ENCODE data around the gene KCNMA1. TPM values are rescaled to one million over a fixed set of nuclear protein-coding genes. Genes with fewer than 3 reads are reported as not detected.

The KCNMA1 gene
- total RNA-seq, 3 donors from 2014 or later = 45.4 to 312 (median 62.4) TPM

GRCh38 chr10:76935941-76936613 lies 701.5 kb downstream of the KCNMA1 start:
- no peak overlapping the region for H3K4me3 ChIP-seq
- no peak for ATAC-seq
- intact Hi-C loops (cut with DNase I, micrococcal nuclease) = no loop called here
- no peaks in the 10 kb centered on the region for H3K36me3 ChIP-seq (ENCODE audit: low read depth)
- no peaks in the 10 kb centered on the region for H3K4me1 ChIP-seq (ENCODE audit: low read depth)
- no peak for DNase-seq
- no peak for TF ChIP-seq CTCF (IDR thresholded peaks at IDR 0.05)
- no peaks in the 10 kb centered on the region for H3K9me3 ChIP-seq

GRCh38 chr10:76928565-76928964 lies 709.0 kb downstream of the KCNMA1 start:
- no peaks in the 10 kb centered on the region for H3K36me3 ChIP-seq (ENCODE audit: low read depth)
- TF ChIP-seq CTCF (IDR thresholded peaks at IDR 0.05) = no peak
- ATAC-seq = no peak
- no peaks in the 10 kb centered on the region for H3K4me1 ChIP-seq (ENCODE audit: low read depth)
- DNase-seq = no peak
- H3K4me3 ChIP-seq = no peak overlapping the region
- intact Hi-C loops (cut with DNase I, micrococcal nuclease) = no loop called here
- no peaks in the 10 kb centered on the region for H3K9me3 ChIP-seq

GRCh38 chr10:76925636-76926405 lies 711.8 kb downstream of the KCNMA1 start:
- TF ChIP-seq CTCF (IDR thresholded peaks at IDR 0.05) = no peak
- no peak for ATAC-seq
- DNase-seq = no peak
- no peak overlapping the region for H3K4me3 ChIP-seq
- no peaks in the 10 kb centered on the region for H3K9me3 ChIP-seq
- intact Hi-C loops (cut with DNase I, micrococcal nuclease) = no loop called here
- H3K36me3 ChIP-seq (ENCODE audit: low read depth) = no peaks in the 10 kb centered on the region
- no peaks in the 10 kb centered on the region for H3K4me1 ChIP-seq (ENCODE audit: low read depth)

- intact Hi-C loops (cut with DNase I, micrococcal nuclease) = no loop called here
- no peaks in the 10 kb centered on the region for H3K9me3 ChIP-seq
- ATAC-seq (no peak), DNase-seq (no peak)
- H3K4me3 ChIP-seq = no peak overlapping the region
- no peaks in the 10 kb centered on the region for H3K36me3 ChIP-seq (ENCODE audit: low read depth)
- no peak for TF ChIP-seq CTCF (IDR thresholded peaks at IDR 0.05)
- H3K4me1 ChIP-seq (ENCODE audit: low read depth) = no peaks in the 10 kb centered on the region
These were observed 714.9 kb downstream of the KCNMA1 start for GRCh38 chr10:76922666-76923065.

- ATAC-seq = no peak
- no peaks in the 10 kb centered on the region for H3K36me3 ChIP-seq (ENCODE audit: low read depth)
- TF ChIP-seq CTCF (IDR thresholded peaks at IDR 0.05) = no peak
- H3K4me1 ChIP-seq (ENCODE audit: low read depth) = no peaks in the 10 kb centered on the region
- no peaks in the 10 kb centered on the region for H3K9me3 ChIP-seq
- intact Hi-C loops (cut with DNase I, micrococcal nuclease) = loop anchor here in 1 of 2 donors (2.0 kb wide), 1 partner anchor 27 kb away; no protein-coding TSS in a partner anchor
- H3K4me3 ChIP-seq = no peak overlapping the region
- DNase-seq = no peak
These were observed 716.1 kb downstream of the KCNMA1 start for GRCh38 chr10:76921383-76922010.
